Smooth muscle cell of bladder (primary cell): Measurements from ENCODE around the gene PRAMEF18. TPM values are rescaled to one million over a fixed set of nuclear protein-coding genes. Genes with fewer than 3 reads are reported as not detected.

Experiments
- total RNA-seq: library from RNA; depleted of rRNA; stranded (reverse); fragments of >200 nt; gene quantifications from 2 replicates; pipeline ENCODE4 v1.2.3, GENCODE V29; 2014

PRAMEF18 gene
- not detected in 2 replicates for total RNA-seq

GRCh38 chr1:13225675-13226204 lies at the start of gene PRAMEF18:
TSS of gene PRAMEF18 (minus strand) at chr1:13226154. CDS start at chr1:13226106, 48 bp downstream.

GRCh38 chr1:13253898-13254297 lies 27.9 kb upstream of the PRAMEF18 start, which contains the start of gene PRAMEF5:
TSS of gene PRAMEF5 (plus strand) at chr1:13254198. CDS start at chr1:13259269, 5,071 bp downstream.

GRCh38 chr1:13201309-13201708 lies 24.6 kb downstream of the PRAMEF18 start, which contains the start of gene PRAMEF13:
TSS of gene PRAMEF13 (minus strand) at chr1:13201409. CDS start at chr1:13199589, 1,820 bp downstream.

Other genes with a start within 250 kb of the PRAMEF18 start
- not detected in 2 replicates for gene PRAMEF27, start 169.6 kb downstream of the PRAMEF18 start, total RNA-seq
- gene HNRNPCL3, start 165.4 kb downstream of the PRAMEF18 start, total RNA-seq, result not detected in 2 replicates
- gene PRAMEF25, start 155.4 kb downstream of the PRAMEF18 start, total RNA-seq, result not detected in 2 replicates
- gene HNRNPCL2, start 109.3 kb downstream of the PRAMEF18 start, total RNA-seq, result not detected in 2 replicates
- not detected in 2 replicates for gene PRAMEF26, start 70.1 kb downstream of the PRAMEF18 start, total RNA-seq
- gene HNRNPCL4, start 60.5 kb downstream of the PRAMEF18 start, total RNA-seq, result not detected in 2 replicates
- not detected in 2 replicates for gene PRAMEF9, start 54.3 kb downstream of the PRAMEF18 start, total RNA-seq
- not detected in 2 replicates for gene PRAMEF13, start 24.7 kb downstream of the PRAMEF18 start, total RNA-seq
- gene PRAMEF5, start 28.0 kb upstream of the PRAMEF18 start, total RNA-seq, result not detected in 2 replicates
- gene PRAMEF8, start 59.0 kb upstream of the PRAMEF18 start, total RNA-seq, result not detected in 2 replicates
- gene PRAMEF33, start 77.4 kb upstream of the PRAMEF18 start, total RNA-seq, result not detected in 2 replicates
- not detected in 2 replicates for gene PRAMEF15, start 89.4 kb upstream of the PRAMEF18 start, total RNA-seq
- gene PRAMEF14, start 121.0 kb upstream of the PRAMEF18 start, total RNA-seq, result not detected in 2 replicates
- not detected in 2 replicates for gene PRAMEF19, start 145.8 kb upstream of the PRAMEF18 start, total RNA-seq
- gene PRAMEF17, start 163.5 kb upstream of the PRAMEF18 start, total RNA-seq, result not detected in 2 replicates
- gene PRAMEF20, start 184.3 kb upstream of the PRAMEF18 start, total RNA-seq, result not detected in 2 replicates